Activated T-cell treated with anti-CD3 and anti-CD28 coated beads, Interleukin-2, amount 50 U/mL, for 24 hours (primary cell): ENCODE measurements around the gene OPN4.

Source experiments
- DNase-seq: peaks from one replicate; pipeline ENCODE4 v3.0.0-alpha.2; 2020
- H3K27ac Mint-ChIP-seq: 2 replicates; pipeline ENCODE4 v1.8.0; 2020; ENCODE audit warnings: mild to moderate bottlenecking, mixed read lengths
- H3K27me3 Mint-ChIP-seq: 2 replicates; pipeline ENCODE4 v1.8.0; 2020; ENCODE audit warnings: mixed read lengths
- H3K36me3 Mint-ChIP-seq: 2 replicates; pipeline ENCODE4 v1.8.0; 2020; ENCODE audit warnings: low read depth, mixed read lengths
- H3K4me1 Mint-ChIP-seq: 2 replicates; pipeline ENCODE4 v1.8.0; 2020; ENCODE audit warnings: low read depth, mixed read lengths
- H3K4me3 Mint-ChIP-seq: 2 replicates; pipeline ENCODE4 v1.8.0; 2020; ENCODE audit warnings: mild to moderate bottlenecking, moderate library complexity, mixed read lengths
- H3K9me3 Mint-ChIP-seq: 2 replicates; pipeline ENCODE4 v1.8.0; 2020; ENCODE audit warnings: mixed read lengths

OPN4 gene

GRCh38 chr10:86663576-86664339, 9.4 kb downstream of the OPN4 start:
- no peaks in the 10 kb centered on the region for H3K36me3 Mint-ChIP-seq

GRCh38 chr10:86664341-86665217, 10.2 kb downstream of the OPN4 start:
- H3K9me3 Mint-ChIP-seq: no peaks in the 10 kb centered on the region
- no peak overlapping the region for H3K27ac Mint-ChIP-seq
- H3K27me3 Mint-ChIP-seq: no peaks in the 10 kb centered on the region
- H3K36me3 Mint-ChIP-seq: no peaks in the 10 kb centered on the region
- no peak for DNase-seq
- no peak overlapping the region for H3K4me3 Mint-ChIP-seq
- H3K4me1 Mint-ChIP-seq: no peaks in the 10 kb centered on the region

More at GRCh38 chr10:86663576-86664339, 9.4 kb downstream of the OPN4 start:
- no peaks in the 10 kb centered on the region for H3K4me1 Mint-ChIP-seq
- no peak overlapping the region for H3K4me3 Mint-ChIP-seq
- DNase-seq: no peak
- no peak overlapping the region for H3K27ac Mint-ChIP-seq
- no peaks in the 10 kb centered on the region for H3K27me3 Mint-ChIP-seq
- no peaks in the 10 kb centered on the region for H3K9me3 Mint-ChIP-seq

GRCh38 chr10:86665218-86665607, 10.9 kb downstream of the OPN4 start:
- Mint-ChIP-seq H3K36me3 (no peaks in the 10 kb centered on the region), H3K4me3 (no peak overlapping the region), H3K9me3 (no peaks in the 10 kb centered on the region), H3K4me1 (no peaks in the 10 kb centered on the region), H3K27me3 (no peaks in the 10 kb centered on the region), H3K27ac (no peak overlapping the region)
- DNase-seq: no peak

GRCh38 chr10:86665868-86666267, 11.5 kb downstream of the OPN4 start:
- no peaks in the 10 kb centered on the region for H3K9me3 Mint-ChIP-seq
- H3K4me1 Mint-ChIP-seq: no peaks in the 10 kb centered on the region
- H3K27me3 Mint-ChIP-seq: no peaks in the 10 kb centered on the region
- no peak overlapping the region for H3K27ac Mint-ChIP-seq
- no peaks in the 10 kb centered on the region for H3K36me3 Mint-ChIP-seq
- DNase-seq: no peak
- H3K4me3 Mint-ChIP-seq: no peak overlapping the region

GRCh38 chr10:86666538-86666937, 12.2 kb downstream of the OPN4 start:
- Mint-ChIP-seq H3K27ac (no peak overlapping the region), H3K9me3 (no peaks in the 10 kb centered on the region), H3K27me3 (no peaks in the 10 kb centered on the region), H3K4me3 (no peak overlapping the region), H3K4me1 (no peaks in the 10 kb centered on the region), H3K36me3 (no peaks in the 10 kb centered on the region)
- DNase-seq: no peak

- H3K4me1 Mint-ChIP-seq: no peaks in the 10 kb centered on the region
Observed at GRCh38 chr10:86667421-86668181, 13.3 kb downstream of the OPN4 start.

GRCh38 chr10:86668297-86669165, 14.2 kb downstream of the OPN4 start, which contains the start of gene LDB3:
TSS of gene LDB3 (plus strand) at chr10:86668511. CDS start at chr10:86668692, 181 bp downstream.
- Mint-ChIP-seq H3K4me1 (no peaks in the 10 kb centered on the region), H3K36me3 (no peaks in the 10 kb centered on the region), H3K4me3 (no peak within 1 kb of the TSS), H3K9me3 (no peaks in the 10 kb centered on the region), H3K27ac (no peak within 1 kb of the TSS), H3K27me3 (no peaks in the 10 kb centered on the region)
- DNase-seq: no peak

More at GRCh38 chr10:86667421-86668181, 13.3 kb downstream of the OPN4 start:
- Mint-ChIP-seq H3K27ac (no peak overlapping the region), H3K36me3 (no peaks in the 10 kb centered on the region), H3K9me3 (no peaks in the 10 kb centered on the region), H3K4me3 (no peak overlapping the region), H3K27me3 (no peaks in the 10 kb centered on the region)
- no peak for DNase-seq

- no peaks in the 10 kb centered on the region for H3K36me3 Mint-ChIP-seq
- no peaks in the 10 kb centered on the region for H3K27me3 Mint-ChIP-seq
- no peak overlapping the region for H3K4me3 Mint-ChIP-seq
- no peaks in the 10 kb centered on the region for H3K4me1 Mint-ChIP-seq
- no peaks in the 10 kb centered on the region for H3K9me3 Mint-ChIP-seq
- no peak for DNase-seq
- H3K27ac Mint-ChIP-seq: no peak overlapping the region
Observed at GRCh38 chr10:86670290-86670811, 16.0 kb downstream of the OPN4 start.

GRCh38 chr10:86670876-86671275, 16.5 kb downstream of the OPN4 start:
- Mint-ChIP-seq H3K4me3 (no peak overlapping the region), H3K9me3 (no peaks in the 10 kb centered on the region), H3K4me1 (no peaks in the 10 kb centered on the region), H3K27me3 (no peaks in the 10 kb centered on the region), H3K27ac (no peak overlapping the region), H3K36me3 (no peaks in the 10 kb centered on the region)
- no peak for DNase-seq

- no peaks in the 10 kb centered on the region for H3K36me3 Mint-ChIP-seq
- no peak overlapping the region for H3K27ac Mint-ChIP-seq
- no peaks in the 10 kb centered on the region for H3K4me1 Mint-ChIP-seq
- no peak for DNase-seq
- H3K9me3 Mint-ChIP-seq: no peaks in the 10 kb centered on the region
- H3K4me3 Mint-ChIP-seq: no peak overlapping the region
- no peaks in the 10 kb centered on the region for H3K27me3 Mint-ChIP-seq
Observed at GRCh38 chr10:86671419-86671818, 17.1 kb downstream of the OPN4 start.

GRCh38 chr10:86671985-86672710, 17.8 kb downstream of the OPN4 start:
- Mint-ChIP-seq H3K4me3 (no peak overlapping the region), H3K9me3 (no peaks in the 10 kb centered on the region), H3K4me1 (no peaks in the 10 kb centered on the region), H3K27ac (no peak overlapping the region), H3K27me3 (no peaks in the 10 kb centered on the region), H3K36me3 (no peaks in the 10 kb centered on the region)
- no peak for DNase-seq

GRCh38 chr10:86673216-86673826, 19.0 kb downstream of the OPN4 start:
- Mint-ChIP-seq H3K9me3 (no peaks in the 10 kb centered on the region), H3K4me1 (no peaks in the 10 kb centered on the region), H3K27ac (no peak overlapping the region), H3K27me3 (no peaks in the 10 kb centered on the region), H3K4me3 (no peak overlapping the region), H3K36me3 (no peaks in the 10 kb centered on the region)
- DNase-seq: no peak
